HEK293 (cell line): ENCODE results near the gene EXOC8.

Experiments
- CTCF ChIA-PET: fragments of 350-600 bp; formaldehyde crosslinking; extraction: SDS; loops from one replicate; lab custom pipeline; 2021; ENCODE audit warnings: antibody characterized with exemption; lab: Yijun Ruan, JAX
- POLR2A ChIA-PET: fragments of 300-600 bp; formaldehyde crosslinking; extraction: SDS; loops from one replicate; lab custom pipeline; 2020; ENCODE audit warnings: antibody characterized with exemption, inconsistent platforms; lab: Yijun Ruan, JAX
- H3K27ac ChIP-seq: fragments of 200-500 bp; sonication (Bioruptor generic); 2 replicates; pipeline ENCODE4 v1.5.1; 2014; ENCODE audit warnings: low read depth, low read length, control low read depth, inconsistent platforms; ENCODE audit errors: extremely low read depth
- H3K36me3 ChIP-seq, 2 experiments: fragments of 200-500 bp in 1 of 2; sonication (Bioruptor generic) in 1 of 2; 1 replicate in 1 of 2; 2 replicates in 1 of 2; pipeline ENCODE4 v1.5.1; 2014 to 2017; ENCODE audit warnings: inconsistent platforms in 2 of 2, low read length in 2 of 2; ENCODE audit not compliant: control insufficient read depth in 2 of 2, insufficient read depth in 1 of 2
- H3K4me1 ChIP-seq: fragments of 200-500 bp; sonication (Bioruptor generic); 2 replicates; pipeline ENCODE4 v1.5.1; 2014; ENCODE audit warnings: mild to moderate bottlenecking, low read length, inconsistent platforms; ENCODE audit not compliant: control insufficient read depth, insufficient read depth
- H3K4me3 ChIP-seq: 2 replicates; pipeline ENCODE4 v1.5.1; 2011; ENCODE audit warnings: low read depth, mild to moderate bottlenecking, control low read depth, low read length, moderate library complexity
- H3K9me3 ChIP-seq: fragments of 200-500 bp; sonication (Bioruptor generic); 2 replicates; pipeline ENCODE4 v1.5.1; 2014; ENCODE audit warnings: low read depth, low read length, inconsistent platforms; ENCODE audit not compliant: control insufficient read depth, insufficient read depth
- EGR2 ChIP-seq: fragments of 450-650 bp; formaldehyde crosslinking; IDR thresholded peaks from 2 replicates; pipeline ENCODE4 v1.5.1; 2016; ENCODE audit warnings: low read depth, missing biosample characterization, missing genetic modification characterization
- GLIS1 ChIP-seq: fragments of 450-650 bp; formaldehyde crosslinking; IDR thresholded peaks from 2 replicates; pipeline ENCODE4 v1.5.1; 2016; ENCODE audit warnings: missing biosample characterization, missing genetic modification characterization
- IKZF3 ChIP-seq: fragments of 450-650 bp; IDR thresholded peaks from 2 replicates; pipeline ENCODE4 v1.5.0; 2018; ENCODE audit warnings: missing biosample characterization, mild to moderate bottlenecking, missing genetic modification characterization, moderate library complexity
- MYNN ChIP-seq: fragments of 450-650 bp; formaldehyde crosslinking; IDR thresholded peaks from 2 replicates; pipeline ENCODE4 v1.5.1; 2016; ENCODE audit warnings: missing biosample characterization, missing genetic modification characterization, borderline replicate concordance
- SCRT1 ChIP-seq: fragments of 450-650 bp; formaldehyde crosslinking; IDR thresholded peaks from 2 replicates; pipeline ENCODE4 v1.5.1; 2016; ENCODE audit warnings: missing biosample characterization, missing genetic modification characterization, borderline replicate concordance
- SP2 ChIP-seq: fragments of 450-650 bp; formaldehyde crosslinking; IDR thresholded peaks from 2 replicates; pipeline ENCODE4 v1.5.1; 2016; ENCODE audit warnings: missing biosample characterization, missing genetic modification characterization
- ZBTB17 ChIP-seq: fragments of 450-650 bp; formaldehyde crosslinking; IDR thresholded peaks from 2 replicates; pipeline ENCODE4 v1.5.1; 2016; ENCODE audit warnings: missing biosample characterization, missing genetic modification characterization
- ZFP69B ChIP-seq: fragments of 450-650 bp; formaldehyde crosslinking; IDR thresholded peaks from 2 replicates; pipeline ENCODE4 v1.5.1; 2016; ENCODE audit warnings: missing biosample characterization, missing genetic modification characterization
- ZNF175 ChIP-seq: fragments of 450-650 bp; formaldehyde crosslinking; IDR thresholded peaks from 2 replicates; pipeline ENCODE4 v1.5.1; 2016; ENCODE audit warnings: missing biosample characterization, missing genetic modification characterization
- ZNF211 ChIP-seq: fragments of 450-650 bp; formaldehyde crosslinking; IDR thresholded peaks from 2 replicates; pipeline ENCODE4 v1.5.1; 2016; ENCODE audit warnings: low read depth, missing biosample characterization, missing genetic modification characterization
- ZNF214 ChIP-seq: fragments of 450-650 bp; formaldehyde crosslinking; IDR thresholded peaks from 2 replicates; pipeline ENCODE4 v1.5.1; 2017; ENCODE audit warnings: missing biosample characterization, mild to moderate bottlenecking, missing genetic modification characterization, borderline replicate concordance
- ZNF366 ChIP-seq: fragments of 450-650 bp; formaldehyde crosslinking; conservative IDR thresholded peaks from 2 replicates; pipeline ENCODE4 v1.5.1; 2016; ENCODE audit warnings: missing biosample characterization, missing genetic modification characterization
- ZNF501 ChIP-seq: fragments of 450-650 bp; formaldehyde crosslinking; IDR thresholded peaks from 2 replicates; pipeline ENCODE4 v1.5.1; 2016; ENCODE audit warnings: missing biosample characterization, missing genetic modification characterization
- ZNF596 ChIP-seq: fragments of 450-650 bp; IDR thresholded peaks from 2 replicates; pipeline ENCODE4 v1.5.0; 2018; ENCODE audit warnings: missing biosample characterization, mild to moderate bottlenecking, missing genetic modification characterization, moderate library complexity
- ZNF629 ChIP-seq: fragments of 450-650 bp; formaldehyde crosslinking; IDR thresholded peaks from 2 replicates; pipeline ENCODE4 v1.5.1; 2017; ENCODE audit warnings: missing biosample characterization, missing genetic modification characterization
- ZNF664 ChIP-seq: fragments of 450-650 bp; formaldehyde crosslinking; IDR thresholded peaks from 2 replicates; pipeline ENCODE4 v1.5.1; 2016; ENCODE audit warnings: missing biosample characterization, missing genetic modification characterization
- ZNF707 ChIP-seq: fragments of 450-650 bp; formaldehyde crosslinking; IDR thresholded peaks from 2 replicates; pipeline ENCODE4 v1.5.1; 2016; ENCODE audit warnings: missing biosample characterization, missing genetic modification characterization
- ZNF768 ChIP-seq: fragments of 450-650 bp; formaldehyde crosslinking; IDR thresholded peaks from 2 replicates; pipeline ENCODE4 v1.5.1; 2018; ENCODE audit warnings: missing biosample characterization, mild to moderate bottlenecking, missing genetic modification characterization
- ZNF785 ChIP-seq: fragments of 450-650 bp; formaldehyde crosslinking; IDR thresholded peaks from 2 replicates; pipeline ENCODE4 v1.5.1; 2016; ENCODE audit warnings: missing biosample characterization, missing genetic modification characterization
- ZNF792 ChIP-seq: fragments of 450-650 bp; formaldehyde crosslinking; IDR thresholded peaks from 2 replicates; pipeline ENCODE4 v1.5.1; 2016; ENCODE audit warnings: missing biosample characterization, missing genetic modification characterization
- ZSCAN30 ChIP-seq: fragments of 450-650 bp; IDR thresholded peaks from 2 replicates; pipeline ENCODE4 v1.5.1; 2018; ENCODE audit warnings: missing biosample characterization, mild to moderate bottlenecking, missing genetic modification characterization, moderate library complexity
- ZXDB ChIP-seq: fragments of 450-650 bp; formaldehyde crosslinking; IDR thresholded peaks from 2 replicates; pipeline ENCODE4 v1.5.1; 2016; ENCODE audit warnings: missing biosample characterization, missing genetic modification characterization
- TF ChIP-seq, protein P1 (sequence below): fragments of 450-650 bp; formaldehyde crosslinking; IDR thresholded peaks from 2 replicates; pipeline ENCODE4 v1.5.1; 2017; ENCODE audit warnings: missing biosample characterization, missing genetic modification characterization
- TF ChIP-seq, protein P2 (sequence below): fragments of 450-650 bp; formaldehyde crosslinking; IDR thresholded peaks from 2 replicates; pipeline ENCODE4 v1.5.1; 2016; ENCODE audit warnings: missing biosample characterization, missing genetic modification characterization
- TF ChIP-seq, protein P3 (sequence below): fragments of 450-650 bp; formaldehyde crosslinking; IDR thresholded peaks from 2 replicates; pipeline ENCODE4 v1.5.1; 2016; ENCODE audit warnings: missing biosample characterization, missing genetic modification characterization
- TF ChIP-seq, protein P4 (sequence below): fragments of 450-650 bp; formaldehyde crosslinking; IDR thresholded peaks from 2 replicates; pipeline ENCODE4 v1.5.0; 2017; ENCODE audit warnings: missing biosample characterization, missing genetic modification characterization, borderline replicate concordance
- TF ChIP-seq, protein P5 (sequence below): fragments of 450-650 bp; formaldehyde crosslinking; IDR thresholded peaks from 2 replicates; pipeline ENCODE4 v1.5.1; 2016; ENCODE audit warnings: missing biosample characterization, missing genetic modification characterization

The EXOC8 gene

DNA sequence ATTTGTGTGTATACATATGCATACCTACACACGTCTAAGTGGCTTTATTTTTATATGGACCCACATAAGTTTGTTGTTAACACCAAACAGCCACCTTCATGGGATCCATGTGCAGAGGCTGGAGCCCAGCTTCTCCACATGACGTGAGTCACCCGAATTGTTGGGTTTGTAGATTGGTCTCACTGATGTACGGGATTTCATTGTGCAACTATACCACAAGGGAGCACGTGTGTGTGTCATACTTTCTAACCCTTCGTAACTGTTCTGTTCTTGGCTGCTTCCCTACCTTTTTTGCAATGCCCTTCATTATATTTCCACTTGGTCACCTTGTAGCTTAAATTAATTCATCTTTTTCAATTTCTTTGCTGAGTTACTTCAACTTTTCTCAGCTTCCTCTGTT, 21.5 kb upstream of the EXOC8 start:
- TF ChIP-seq ZNF664, result peak; percentile 31; the same call in 1 of the 2 replicates
- TF ChIP-seq ZFP69B (tag by site-specific recombination), result no peak
- no peak for TF ChIP-seq SP2
- TF ChIP-seq ZNF596, result no peak
- TF ChIP-seq, all 188 proteins: peak for 1
- Histone ChIP-seq H3K4me3 (no peak overlapping the region), H3K4me1 (peaks cover 13% of the 10 kb centered on the region; the same call in 1 of the 2 replicates), H3K36me3 (peaks cover 0 to 18% of the 10 kb centered on the region in 2 experiments; a peak in 2 of 3 replicates), H3K9me3 (no peaks in the 10 kb centered on the region), H3K27ac (no peak overlapping the region)
- CTCF ChIA-PET, result interaction anchor here (0.6 to 7.1 kb wide), 8 partner anchors 10 to 257 kb away, joined by 3 to 87 read pairs (median 4); no protein-coding TSS in a partner anchor
- POLR2A ChIA-PET, result interaction anchor here (0.7 to 1.0 kb wide), 2 partner anchors 62 to 225 kb away, joined by 3 read pairs; no protein-coding TSS in a partner anchor

DNA sequence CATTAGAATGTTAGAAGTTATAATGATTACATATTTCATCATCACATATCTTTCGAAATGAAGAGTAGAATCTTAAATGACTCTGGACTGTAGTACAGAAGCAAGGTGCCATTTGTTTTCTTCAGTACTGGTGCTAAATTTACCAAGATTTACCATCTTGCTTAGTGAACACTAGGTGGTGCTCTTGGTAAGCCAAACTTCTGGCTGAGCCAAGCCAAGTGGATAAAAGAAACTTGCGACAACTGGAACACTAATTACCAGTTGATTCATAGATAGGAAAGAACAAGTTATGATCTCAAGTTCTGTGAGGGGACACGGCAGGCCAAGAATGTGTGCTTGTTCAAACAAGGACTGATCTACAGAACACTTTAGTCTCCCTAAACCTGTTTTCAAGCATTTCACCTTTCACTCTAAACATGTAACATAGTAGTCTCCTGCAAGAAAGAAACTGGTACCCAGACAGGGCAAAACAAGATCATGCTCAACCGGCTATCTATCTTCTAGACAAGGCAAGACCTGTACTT, 20.2 kb upstream of the EXOC8 start:
- peaks cover 3 to 23% of the 10 kb centered on the region in 2 experiments for H3K36me3 ChIP-seq
- 0 out of 2 replicates have a peak, but pooled peaks cover 3% of the 10 kb centered on the region for H3K4me1 ChIP-seq
- POLR2A ChIA-PET, result interaction anchor here (1.0 kb wide), 1 partner anchor 20 kb away, joined by 4 read pairs; the partner anchor contains the start of genes EXOC8 and SPRTN
- CTCF ChIA-PET, result interaction anchor here (0.5 to 7.1 kb wide), 60 partner anchors 8 to 1881 kb away, joined by 3 to 87 read pairs (median 4); partner anchors contain the start of genes EXOC8 and SPRTN
- H3K9me3 ChIP-seq, result no peaks in the 10 kb centered on the region
- H3K27ac ChIP-seq, result no peak overlapping the region
- H3K4me3 ChIP-seq, result no peak overlapping the region
- no peak for TF ChIP-seq GLIS1 (tag by site-specific recombination)
- TF ChIP-seq, protein P1, sequence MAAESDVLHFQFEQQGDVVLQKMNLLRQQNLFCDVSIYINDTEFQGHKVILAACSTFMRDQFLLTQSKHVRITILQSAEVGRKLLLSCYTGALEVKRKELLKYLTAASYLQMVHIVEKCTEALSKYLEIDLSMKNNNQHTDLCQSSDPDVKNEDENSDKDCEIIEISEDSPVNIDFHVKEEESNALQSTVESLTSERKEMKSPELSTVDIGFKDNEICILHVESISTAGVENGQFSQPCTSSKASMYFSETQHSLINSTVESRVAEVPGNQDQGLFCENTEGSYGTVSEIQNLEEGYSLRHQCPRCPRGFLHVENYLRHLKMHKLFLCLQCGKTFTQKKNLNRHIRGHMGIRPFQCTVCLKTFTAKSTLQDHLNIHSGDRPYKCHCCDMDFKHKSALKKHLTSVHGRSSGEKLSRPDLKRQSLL (tag by site-specific recombination), result peak; percentile 9; the same call in 1 of the 2 replicates
- TF ChIP-seq IKZF3 (tag by site-specific recombination), result no peak
- no peak for TF ChIP-seq ZNF707 (tag by site-specific recombination)
- peak; percentile 60; the same call in 1 of the 2 replicates for TF ChIP-seq ZNF366 (tag by site-specific recombination)
- TF ChIP-seq ZXDB (tag by site-specific recombination), result peak; percentile 47; the same call in 1 of the 2 replicates
- TF ChIP-seq, protein P2, sequence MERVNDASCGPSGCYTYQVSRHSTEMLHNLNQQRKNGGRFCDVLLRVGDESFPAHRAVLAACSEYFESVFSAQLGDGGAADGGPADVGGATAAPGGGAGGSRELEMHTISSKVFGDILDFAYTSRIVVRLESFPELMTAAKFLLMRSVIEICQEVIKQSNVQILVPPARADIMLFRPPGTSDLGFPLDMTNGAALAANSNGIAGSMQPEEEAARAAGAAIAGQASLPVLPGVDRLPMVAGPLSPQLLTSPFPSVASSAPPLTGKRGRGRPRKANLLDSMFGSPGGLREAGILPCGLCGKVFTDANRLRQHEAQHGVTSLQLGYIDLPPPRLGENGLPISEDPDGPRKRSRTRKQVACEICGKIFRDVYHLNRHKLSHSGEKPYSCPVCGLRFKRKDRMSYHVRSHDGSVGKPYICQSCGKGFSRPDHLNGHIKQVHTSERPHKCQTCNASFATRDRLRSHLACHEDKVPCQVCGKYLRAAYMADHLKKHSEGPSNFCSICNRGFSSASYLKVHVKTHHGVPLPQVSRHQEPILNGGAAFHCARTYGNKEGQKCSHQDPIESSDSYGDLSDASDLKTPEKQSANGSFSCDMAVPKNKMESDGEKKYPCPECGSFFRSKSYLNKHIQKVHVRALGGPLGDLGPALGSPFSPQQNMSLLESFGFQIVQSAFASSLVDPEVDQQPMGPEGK (tag by site-specific recombination), result no peak
- no peak for TF ChIP-seq EGR2 (tag by site-specific recombination)
- no peak for TF ChIP-seq ZNF792 (tag by site-specific recombination)
- TF ChIP-seq, protein P3, sequence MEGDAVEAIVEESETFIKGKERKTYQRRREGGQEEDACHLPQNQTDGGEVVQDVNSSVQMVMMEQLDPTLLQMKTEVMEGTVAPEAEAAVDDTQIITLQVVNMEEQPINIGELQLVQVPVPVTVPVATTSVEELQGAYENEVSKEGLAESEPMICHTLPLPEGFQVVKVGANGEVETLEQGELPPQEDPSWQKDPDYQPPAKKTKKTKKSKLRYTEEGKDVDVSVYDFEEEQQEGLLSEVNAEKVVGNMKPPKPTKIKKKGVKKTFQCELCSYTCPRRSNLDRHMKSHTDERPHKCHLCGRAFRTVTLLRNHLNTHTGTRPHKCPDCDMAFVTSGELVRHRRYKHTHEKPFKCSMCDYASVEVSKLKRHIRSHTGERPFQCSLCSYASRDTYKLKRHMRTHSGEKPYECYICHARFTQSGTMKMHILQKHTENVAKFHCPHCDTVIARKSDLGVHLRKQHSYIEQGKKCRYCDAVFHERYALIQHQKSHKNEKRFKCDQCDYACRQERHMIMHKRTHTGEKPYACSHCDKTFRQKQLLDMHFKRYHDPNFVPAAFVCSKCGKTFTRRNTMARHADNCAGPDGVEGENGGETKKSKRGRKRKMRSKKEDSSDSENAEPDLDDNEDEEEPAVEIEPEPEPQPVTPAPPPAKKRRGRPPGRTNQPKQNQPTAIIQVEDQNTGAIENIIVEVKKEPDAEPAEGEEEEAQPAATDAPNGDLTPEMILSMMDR (tag by site-specific recombination), result peak; percentile 80
- TF ChIP-seq ZNF629 (tag by site-specific recombination), result peak; percentile 50
- peak; percentile 87; the same call in 1 of the 2 replicates for TF ChIP-seq ZSCAN30 (tag by site-specific recombination)
- no peak for TF ChIP-seq ZNF768 (tag by site-specific recombination)
- peak; percentile 59; the same call in 1 of the 2 replicates for TF ChIP-seq ZNF501 (tag by site-specific recombination)
- no peak for TF ChIP-seq ZNF175 (tag by site-specific recombination)
- TF ChIP-seq ZNF211 (tag by site-specific recombination), result no peak
- TF ChIP-seq, protein P4, sequence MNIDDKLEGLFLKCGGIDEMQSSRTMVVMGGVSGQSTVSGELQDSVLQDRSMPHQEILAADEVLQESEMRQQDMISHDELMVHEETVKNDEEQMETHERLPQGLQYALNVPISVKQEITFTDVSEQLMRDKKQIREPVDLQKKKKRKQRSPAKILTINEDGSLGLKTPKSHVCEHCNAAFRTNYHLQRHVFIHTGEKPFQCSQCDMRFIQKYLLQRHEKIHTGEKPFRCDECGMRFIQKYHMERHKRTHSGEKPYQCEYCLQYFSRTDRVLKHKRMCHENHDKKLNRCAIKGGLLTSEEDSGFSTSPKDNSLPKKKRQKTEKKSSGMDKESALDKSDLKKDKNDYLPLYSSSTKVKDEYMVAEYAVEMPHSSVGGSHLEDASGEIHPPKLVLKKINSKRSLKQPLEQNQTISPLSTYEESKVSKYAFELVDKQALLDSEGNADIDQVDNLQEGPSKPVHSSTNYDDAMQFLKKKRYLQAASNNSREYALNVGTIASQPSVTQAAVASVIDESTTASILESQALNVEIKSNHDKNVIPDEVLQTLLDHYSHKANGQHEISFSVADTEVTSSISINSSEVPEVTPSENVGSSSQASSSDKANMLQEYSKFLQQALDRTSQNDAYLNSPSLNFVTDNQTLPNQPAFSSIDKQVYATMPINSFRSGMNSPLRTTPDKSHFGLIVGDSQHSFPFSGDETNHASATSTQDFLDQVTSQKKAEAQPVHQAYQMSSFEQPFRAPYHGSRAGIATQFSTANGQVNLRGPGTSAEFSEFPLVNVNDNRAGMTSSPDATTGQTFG (tag by site-specific recombination), result no peak
- no peak for TF ChIP-seq ZNF785 (tag by site-specific recombination)
- TF ChIP-seq MYNN (tag by site-specific recombination), result no peak
- no peak for TF ChIP-seq ZNF214
- TF ChIP-seq, protein P5, sequence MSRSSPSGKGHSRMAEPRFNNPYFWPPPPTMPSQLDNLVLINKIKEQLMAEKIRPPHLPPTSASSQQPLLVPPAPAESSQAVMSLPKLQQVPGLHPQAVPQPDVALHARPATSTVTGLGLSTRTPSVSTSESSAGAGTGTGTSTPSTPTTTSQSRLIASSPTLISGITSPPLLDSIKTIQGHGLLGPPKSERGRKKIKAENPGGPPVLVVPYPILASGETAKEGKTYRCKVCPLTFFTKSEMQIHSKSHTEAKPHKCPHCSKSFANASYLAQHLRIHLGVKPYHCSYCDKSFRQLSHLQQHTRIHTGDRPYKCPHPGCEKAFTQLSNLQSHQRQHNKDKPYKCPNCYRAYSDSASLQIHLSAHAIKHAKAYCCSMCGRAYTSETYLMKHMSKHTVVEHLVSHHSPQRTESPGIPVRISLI (tag by site-specific recombination), result peak; percentile 65; the same call in 1 of the 2 replicates
- peak; percentile 87 for TF ChIP-seq ZBTB17
- TF ChIP-seq SCRT1, result peak; percentile 89
